Left ventricle myocardium inferior (tissue), 1 donor: ENCODE measurements around the gene CRAT. TPM values are rescaled to one million over a fixed set of nuclear protein-coding genes. Genes with fewer than 3 reads are reported as not detected.

Experiments used
- DNase-seq: peaks from one replicate; pipeline ENCODE4 v3.0.0-alpha.2; 2020
- H3K27ac ChIP-seq: fragments of 200-600 bp; replicated peaks from 2 replicates; pipeline ENCODE4 v1.8.0; 2021
- H3K27me3 ChIP-seq: fragments of 200-600 bp; 2 replicates; pipeline ENCODE4 v1.8.0; 2021; ENCODE audit warnings: low read depth
- H3K36me3 ChIP-seq: fragments of 200-600 bp; 2 replicates; pipeline ENCODE4 v1.8.0; 2021
- H3K4me1 ChIP-seq: fragments of 200-600 bp; 2 replicates; pipeline ENCODE4 v1.8.0; 2021
- H3K4me3 ChIP-seq: fragments of 200-600 bp; 2 replicates; pipeline ENCODE4 v1.8.0; 2021; ENCODE audit warnings: mild to moderate bottlenecking, moderate library complexity
- H3K9me3 ChIP-seq: fragments of 200-600 bp; replicated peaks from 2 replicates; pipeline ENCODE4 v1.8.0; 2021
- CTCF ChIP-seq: fragments of 200-600 bp; IDR thresholded peaks from 2 replicates; pipeline ENCODE4 v1.8.0; 2021; ENCODE audit warnings: antibody characterized with exemption, mild to moderate bottlenecking, borderline replicate concordance
- intact Hi-C: fragments of 100-400 bp; cut with micrococcal nuclease; formaldehyde crosslinking; loops from one replicate; pipeline ENCODE4 v1.11.0; 2022
- total RNA-seq: library from RNA; stranded (reverse); fragmentation: NEBNext Ultra II Directional; extraction: Animal tissue kit (Norgen Biotek cat#: 25700); gene quantifications from one replicate; pipeline ENCODE4 v1.2.1, GENCODE V29; 2021
- donor health status: DM: no; HTN: yes; CAD: no; lungs with severe emphysema.

CRAT gene
- total RNA-seq, 1 donor from 2014 or later: 85.3 TPM

GRCh38 chr9:129150122-129150521 is 39.5 kb upstream of the CRAT start:
- no peak for DNase-seq
- Histone ChIP-seq H3K9me3 (no peaks in the 10 kb centered on the region), H3K36me3 (peaks cover 40% of the 10 kb centered on the region), H3K4me3 (no peak overlapping the region), H3K27me3 (no peaks in the 10 kb centered on the region), H3K4me1 (peaks cover 45% of the 10 kb centered on the region), H3K27ac (peak overlapping the region; percentile 100)
- TF ChIP-seq CTCF: no peak
- intact Hi-C loops: no loop called here

DNA sequence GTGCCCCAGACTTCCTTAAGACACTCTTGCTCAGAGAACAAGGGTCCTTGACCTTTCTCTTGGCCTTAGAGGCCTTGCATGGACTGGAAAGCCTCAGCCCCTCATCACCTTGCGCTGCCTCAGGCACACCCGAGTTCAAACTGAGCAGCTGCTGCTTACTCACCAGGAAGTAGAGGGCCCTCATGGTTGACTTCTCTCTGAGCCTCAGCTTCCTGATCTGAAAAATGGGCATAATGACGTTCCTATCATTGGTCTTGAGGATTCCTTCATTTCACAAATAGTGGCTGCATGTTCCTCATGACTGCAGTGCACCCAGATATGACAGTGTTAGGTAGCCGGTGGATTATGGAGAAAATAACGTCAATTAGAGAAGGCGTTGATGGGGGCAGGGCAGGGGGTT is 38.8 kb upstream of the CRAT start:
- Histone ChIP-seq H3K4me3 (no peak overlapping the region), H3K27ac (peak overlapping the region; percentile 100), H3K36me3 (peaks cover 33% of the 10 kb centered on the region), H3K4me1 (peaks cover 51% of the 10 kb centered on the region), H3K9me3 (no peaks in the 10 kb centered on the region), H3K27me3 (no peaks in the 10 kb centered on the region)
- no peak for TF ChIP-seq CTCF
- DNase-seq: no peak
- intact Hi-C loops: no loop called here

DNA sequence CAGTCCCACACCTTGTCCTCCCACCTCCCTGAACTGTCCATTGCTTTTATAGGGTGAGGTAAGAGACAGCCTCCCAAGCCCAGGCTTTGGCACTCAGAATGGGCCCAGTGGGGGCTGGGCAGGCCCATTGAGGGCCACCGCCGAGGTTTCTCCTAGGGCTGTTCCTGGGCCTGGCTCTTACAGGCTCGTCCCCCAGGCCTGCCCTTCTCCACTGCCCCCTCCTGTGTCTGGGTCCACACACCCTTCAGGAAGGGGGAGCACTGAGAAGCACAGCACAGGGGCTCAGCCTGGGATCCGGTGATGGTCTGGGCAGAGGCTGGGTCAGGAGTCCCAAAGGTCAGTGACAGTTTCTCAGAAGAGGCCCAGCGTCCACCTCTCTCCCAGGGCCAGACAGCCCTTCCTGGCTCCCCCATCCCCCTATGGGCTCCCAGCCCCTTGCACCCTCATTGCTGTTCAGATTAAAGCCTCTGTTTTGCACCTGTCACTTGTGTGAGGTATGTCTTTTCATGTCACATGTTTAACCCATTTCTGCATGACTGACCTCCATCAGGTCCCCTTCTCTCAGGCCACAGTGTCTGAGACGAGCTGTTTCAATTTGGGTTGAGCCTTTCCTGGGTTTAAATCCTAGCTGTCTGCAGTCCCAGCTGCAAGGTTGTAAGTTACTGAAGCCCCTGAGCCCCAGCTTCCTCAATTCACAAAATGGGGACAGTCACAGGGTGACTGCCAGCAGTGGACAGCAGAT is 38.0 kb upstream of the CRAT start:
- Histone ChIP-seq H3K27ac (peak overlapping the region; percentile 100), H3K9me3 (no peaks in the 10 kb centered on the region), H3K4me1 (peaks cover 59% of the 10 kb centered on the region), H3K4me3 (no peak overlapping the region), H3K27me3 (no peaks in the 10 kb centered on the region), H3K36me3 (peaks cover 34% of the 10 kb centered on the region)
- DNase-seq: no peak
- TF ChIP-seq CTCF: no peak
- intact Hi-C loops: no loop called here

GRCh38 chr9:129146441-129146941 is 35.9 kb upstream of the CRAT start:
- peak overlapping the region; percentile 100 for H3K27ac ChIP-seq
- H3K9me3 ChIP-seq: no peaks in the 10 kb centered on the region
- DNase-seq: no peak
- peaks cover 41% of the 10 kb centered on the region for H3K36me3 ChIP-seq
- H3K27me3 ChIP-seq: no peaks in the 10 kb centered on the region
- H3K4me1 ChIP-seq: peaks cover 81% of the 10 kb centered on the region
- H3K4me3 ChIP-seq: peak overlapping the region; percentile 32
- TF ChIP-seq CTCF: no peak
- intact Hi-C loops: no loop called here

DNA sequence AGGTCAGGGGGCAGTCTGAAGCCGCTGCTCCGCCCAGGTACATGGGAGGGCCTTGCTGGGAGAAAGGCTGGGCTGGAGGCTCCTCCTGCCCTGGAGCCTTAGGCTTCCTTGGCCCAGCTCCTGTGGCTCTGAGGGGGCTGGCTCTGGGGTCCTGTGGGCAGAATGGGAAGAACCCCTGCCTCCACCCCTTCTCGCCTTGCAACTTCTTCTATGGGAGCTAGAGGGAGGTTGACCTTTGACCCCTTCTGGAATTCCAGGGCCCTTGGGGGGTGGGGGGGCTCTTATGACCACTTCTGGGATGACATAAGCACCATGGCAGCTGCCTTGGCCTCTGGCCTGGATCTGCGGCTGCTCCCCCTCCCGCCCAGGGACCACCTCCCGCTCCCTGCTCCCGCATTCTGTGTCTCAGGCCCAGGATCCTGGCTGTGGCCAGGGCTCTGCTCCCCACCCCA is 35.3 kb upstream of the CRAT start:
- Histone ChIP-seq H3K4me1 (peaks cover 87% of the 10 kb centered on the region), H3K27me3 (no peaks in the 10 kb centered on the region), H3K36me3 (peaks cover 35% of the 10 kb centered on the region), H3K27ac (peak overlapping the region; percentile 100), H3K9me3 (no peaks in the 10 kb centered on the region), H3K4me3 (peak overlapping the region; percentile 32)
- TF ChIP-seq CTCF: no peak
- peak; percentile 61 for DNase-seq
- intact Hi-C loops: no loop called here
